ENCODE results near the gene LRRC8B. TPM values are rescaled to one million over a fixed set of nuclear protein-coding genes. Genes with fewer than 3 reads are reported as not detected.
A peak's percentile ranks its signal among the peaks of the same experiment; 100 is the strongest.

LRRC8B gene
- total RNA-seq, 1 donor from 2014 or later, result 3.6 TPM

GRCh38 chr1:89546082-89546889, 21.7 kb downstream of the LRRC8B start:
- DNase-seq, result no peak
- Histone ChIP-seq H3K4me3 (no peak overlapping the region), H3K4me1 (peaks cover 59% of the 10 kb centered on the region), H3K36me3 (no peaks in the 10 kb centered on the region), H3K27me3 (ENCODE audit: low read depth) (no peaks in the 10 kb centered on the region), H3K9me3 (replicated peaks) (no peaks in the 10 kb centered on the region), H3K27ac (replicated peaks) (peak overlapping the region; percentile 12)
- intact Hi-C loops (cut with micrococcal nuclease), result no loop called here
- TF ChIP-seq CTCF (IDR thresholded peaks at IDR 0.05; ENCODE audit: borderline replicate concordance), result no peak

GRCh38 chr1:89546934-89547562, 22.4 kb downstream of the LRRC8B start:
- Histone ChIP-seq H3K4me1 (peaks cover 59% of the 10 kb centered on the region), H3K27me3 (ENCODE audit: low read depth) (no peaks in the 10 kb centered on the region), H3K9me3 (replicated peaks) (no peaks in the 10 kb centered on the region), H3K4me3 (no peak overlapping the region), H3K36me3 (no peaks in the 10 kb centered on the region), H3K27ac (replicated peaks) (peak overlapping the region; percentile 14)
- no peak for DNase-seq
- no peak for TF ChIP-seq CTCF (IDR thresholded peaks at IDR 0.05; ENCODE audit: borderline replicate concordance)
- intact Hi-C loops (cut with micrococcal nuclease), result no loop called here

GRCh38 chr1:89547563-89548116, 23.0 kb downstream of the LRRC8B start:
- TF ChIP-seq CTCF (IDR thresholded peaks at IDR 0.05; ENCODE audit: borderline replicate concordance), result no peak
- no peaks in the 10 kb centered on the region for H3K36me3 ChIP-seq
- intact Hi-C loops (cut with micrococcal nuclease), result no loop called here
- no peaks in the 10 kb centered on the region for H3K9me3 ChIP-seq (replicated peaks)
- H3K4me1 ChIP-seq, result peaks cover 63% of the 10 kb centered on the region
- H3K27ac ChIP-seq (replicated peaks), result peak overlapping the region; percentile 14
- no peaks in the 10 kb centered on the region for H3K27me3 ChIP-seq (ENCODE audit: low read depth)
- H3K4me3 ChIP-seq, result no peak overlapping the region
- DNase-seq, result no peak

GRCh38 chr1:89548122-89548857, 23.7 kb downstream of the LRRC8B start:
- no peak for TF ChIP-seq CTCF (IDR thresholded peaks at IDR 0.05; ENCODE audit: borderline replicate concordance)
- intact Hi-C loops (cut with micrococcal nuclease), result no loop called here
- no peaks in the 10 kb centered on the region for H3K36me3 ChIP-seq
- DNase-seq, result no peak
- H3K4me3 ChIP-seq, result no peak overlapping the region
- H3K9me3 ChIP-seq (replicated peaks), result no peaks in the 10 kb centered on the region
- peaks cover 68% of the 10 kb centered on the region for H3K4me1 ChIP-seq
- H3K27ac ChIP-seq (replicated peaks), result peak overlapping the region; percentile 14
- no peaks in the 10 kb centered on the region for H3K27me3 ChIP-seq (ENCODE audit: low read depth)

GRCh38 chr1:89550995-89551394, 26.4 kb downstream of the LRRC8B start:
- Histone ChIP-seq H3K27me3 (ENCODE audit: low read depth) (no peaks in the 10 kb centered on the region), H3K4me1 (peaks cover 53% of the 10 kb centered on the region), H3K4me3 (no peak overlapping the region), H3K27ac (replicated peaks) (no peak overlapping the region), H3K36me3 (no peaks in the 10 kb centered on the region), H3K9me3 (replicated peaks) (no peaks in the 10 kb centered on the region)
- DNase-seq, result no peak
- intact Hi-C loops (cut with micrococcal nuclease), result no loop called here
- TF ChIP-seq CTCF (IDR thresholded peaks at IDR 0.05; ENCODE audit: borderline replicate concordance), result no peak
